KMS-11 (cell line): ENCODE measurements around the gene THUMPD3.

Experiments used
- H2AFZ ChIP-seq: fragments of 200-600 bp; sonication (generic); 2 replicates; pipeline ENCODE4 v1.6.1; 2016; ENCODE audit warnings: antibody characterized with exemption, mixed run types, low read depth
- H3K27ac ChIP-seq: fragments of 200-600 bp; sonication (generic); 2 replicates; pipeline ENCODE4 v1.6.1; 2016; ENCODE audit warnings: mild to moderate bottlenecking, mixed run types
- H3K27me3 ChIP-seq: fragments of 200-600 bp; sonication (generic); 2 replicates; pipeline ENCODE4 v1.6.1; 2017; ENCODE audit warnings: mild to moderate bottlenecking, low read depth, mixed run types, moderate library complexity; ENCODE audit not compliant: insufficient read depth
- H3K36me3 ChIP-seq: fragments of 200-600 bp; sonication (generic); 2 replicates; pipeline ENCODE4 v1.6.1; 2017; ENCODE audit warnings: mild to moderate bottlenecking, mixed run types; ENCODE audit not compliant: insufficient read depth
- H3K4me1 ChIP-seq: fragments of 200-600 bp; sonication (generic); 2 replicates; pipeline ENCODE4 v1.6.1; 2016; ENCODE audit warnings: mild to moderate bottlenecking, low read depth, mixed run types; ENCODE audit not compliant: poor library complexity, severe bottlenecking
- H3K4me2 ChIP-seq: fragments of 200-600 bp; sonication (generic); 2 replicates; pipeline ENCODE4 v1.7.0; 2016; ENCODE audit warnings: mild to moderate bottlenecking, mixed run types
- H3K4me3 ChIP-seq: fragments of 200-600 bp; sonication (generic); IDR thresholded peaks from 2 replicates; pipeline ENCODE4 v1.6.1; 2017; ENCODE audit warnings: low read depth, low read length, mixed read lengths; ENCODE audit not compliant: insufficient read depth
- H3K79me2 ChIP-seq: fragments of 200-600 bp; sonication (generic); 2 replicates; pipeline ENCODE4 v1.6.1; 2016; ENCODE audit warnings: low read depth, mixed run types; ENCODE audit not compliant: insufficient read depth
- H3K9ac ChIP-seq: fragments of 200-600 bp; sonication (generic); 2 replicates; pipeline ENCODE4 v1.6.1; 2016; ENCODE audit warnings: mild to moderate bottlenecking, mixed run types
- H4K20me1 ChIP-seq: fragments of 200-600 bp; sonication (generic); 2 replicates; pipeline ENCODE4 v1.6.1; 2016; ENCODE audit warnings: mild to moderate bottlenecking, mixed run types; ENCODE audit not compliant: insufficient read depth
- CTCF ChIP-seq: fragments of 200-600 bp; sonication (generic); conservative IDR thresholded peaks from 2 replicates; pipeline ENCODE4 v1.6.1; 2017; ENCODE audit warnings: low read depth, mild to moderate bottlenecking, antibody characterized with exemption, low read length, moderate library complexity, mixed read lengths

The THUMPD3 gene

DNA sequence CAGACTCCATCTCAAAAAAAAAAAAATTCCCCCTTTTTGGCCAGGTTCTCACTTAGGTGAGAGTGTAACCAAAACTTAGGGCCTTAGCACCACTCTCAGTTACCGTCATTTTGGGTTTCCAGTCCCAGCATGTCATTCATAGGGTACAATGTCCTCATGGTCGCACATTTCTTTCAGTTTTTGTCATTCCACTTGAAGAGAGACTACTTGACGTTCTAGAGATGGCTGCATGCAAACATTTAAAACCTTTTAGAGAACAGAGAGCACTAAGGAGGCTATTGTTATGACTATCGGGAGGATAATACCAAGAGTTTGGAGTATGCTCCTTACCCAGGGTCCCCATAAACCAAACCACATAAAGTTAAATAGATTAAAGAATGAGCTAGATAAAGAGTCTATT lies 37.9 kb upstream of the THUMPD3 start:
- no peak for TF ChIP-seq CTCF
- H2AFZ ChIP-seq = no peak overlapping the region
- no peak overlapping the region for H3K4me2 ChIP-seq
- H3K79me2 ChIP-seq = no peaks in the 10 kb centered on the region
- H3K9ac ChIP-seq = no peak overlapping the region
- H4K20me1 ChIP-seq = no peaks in the 10 kb centered on the region
- no peak overlapping the region for H3K4me3 ChIP-seq
- no peaks in the 10 kb centered on the region for H3K27me3 ChIP-seq
- H3K4me1 ChIP-seq = no peaks in the 10 kb centered on the region
- H3K36me3 ChIP-seq = no peaks in the 10 kb centered on the region
- H3K27ac ChIP-seq = no peak overlapping the region

GRCh38 chr3:9327578-9327977 lies 35.3 kb upstream of the THUMPD3 start:
- TF ChIP-seq CTCF = no peak
- H3K27me3 ChIP-seq = no peaks in the 10 kb centered on the region

DNA sequence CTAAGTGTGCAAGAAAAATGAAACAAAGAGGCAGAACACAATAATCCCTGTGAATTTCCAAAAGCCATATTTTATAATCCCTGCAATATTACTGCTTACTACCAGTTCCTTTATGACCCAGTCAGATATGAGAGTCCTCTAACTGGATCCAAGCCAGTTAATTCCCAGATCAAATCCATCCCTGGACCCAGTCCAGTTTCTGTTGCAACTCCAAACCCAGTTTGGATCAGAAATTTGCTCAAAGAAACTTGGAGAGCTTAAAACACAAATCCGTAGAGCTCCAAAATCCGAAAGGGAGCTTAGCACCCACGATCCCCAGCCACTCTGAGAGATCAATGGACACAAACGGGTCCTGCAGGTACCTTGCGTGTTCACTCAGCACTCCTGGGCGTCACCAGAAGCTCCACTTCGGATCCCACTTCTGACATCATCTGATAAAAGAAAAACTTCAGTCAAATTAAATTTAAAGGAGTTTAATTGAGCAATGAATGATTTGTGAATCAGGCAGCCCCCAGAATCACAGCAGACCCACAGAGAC lies 32.6 kb upstream of the THUMPD3 start:
- TF ChIP-seq CTCF = no peak
- H3K27ac ChIP-seq = no peak overlapping the region
- H4K20me1 ChIP-seq = no peaks in the 10 kb centered on the region
- H3K79me2 ChIP-seq = no peaks in the 10 kb centered on the region
- H3K36me3 ChIP-seq = no peaks in the 10 kb centered on the region
- no peaks in the 10 kb centered on the region for H3K27me3 ChIP-seq
- H2AFZ ChIP-seq = no peak overlapping the region
- no peak overlapping the region for H3K9ac ChIP-seq
- H3K4me3 ChIP-seq = no peak overlapping the region
- H3K4me1 ChIP-seq = no peaks in the 10 kb centered on the region
- no peak overlapping the region for H3K4me2 ChIP-seq

More at GRCh38 chr3:9327578-9327977, 35.3 kb upstream of the THUMPD3 start:
- H3K79me2 ChIP-seq = no peaks in the 10 kb centered on the region
- H3K27ac ChIP-seq = no peak overlapping the region
- H3K4me2 ChIP-seq = no peak overlapping the region
- no peaks in the 10 kb centered on the region for H4K20me1 ChIP-seq
- no peak overlapping the region for H3K4me3 ChIP-seq
- no peak overlapping the region for H2AFZ ChIP-seq
- H3K9ac ChIP-seq = no peak overlapping the region
- H3K4me1 ChIP-seq = no peaks in the 10 kb centered on the region
- no peaks in the 10 kb centered on the region for H3K36me3 ChIP-seq

- H3K4me2 ChIP-seq = no peak overlapping the region
- no peak for TF ChIP-seq CTCF
- H3K27ac ChIP-seq = no peak overlapping the region
- H2AFZ ChIP-seq = no peak overlapping the region
- H3K4me3 ChIP-seq = no peak overlapping the region
- H3K36me3 ChIP-seq = no peaks in the 10 kb centered on the region
- H4K20me1 ChIP-seq = no peaks in the 10 kb centered on the region
- H3K4me1 ChIP-seq = no peaks in the 10 kb centered on the region
- no peaks in the 10 kb centered on the region for H3K27me3 ChIP-seq
- H3K79me2 ChIP-seq = no peaks in the 10 kb centered on the region
- H3K9ac ChIP-seq = no peak overlapping the region
Observed at GRCh38 chr3:9331171-9331570, 31.7 kb upstream of the THUMPD3 start.
